A204.1 (cell line): Measurements from ENCODE around the gene ZG16.
"Not testable (repeated sequence)": the region's sequence is repeated elsewhere in the genome, so short reads cannot be mapped to it uniquely, and the experiment has no call there.

Experiments used
- FAIRE-seq: peaks from 2 replicates; lab custom pipeline; 2012; peaks lifted over from hg19 to GRCh38; lab: Jason Lieb, UNC

Gene ZG16

DNA sequence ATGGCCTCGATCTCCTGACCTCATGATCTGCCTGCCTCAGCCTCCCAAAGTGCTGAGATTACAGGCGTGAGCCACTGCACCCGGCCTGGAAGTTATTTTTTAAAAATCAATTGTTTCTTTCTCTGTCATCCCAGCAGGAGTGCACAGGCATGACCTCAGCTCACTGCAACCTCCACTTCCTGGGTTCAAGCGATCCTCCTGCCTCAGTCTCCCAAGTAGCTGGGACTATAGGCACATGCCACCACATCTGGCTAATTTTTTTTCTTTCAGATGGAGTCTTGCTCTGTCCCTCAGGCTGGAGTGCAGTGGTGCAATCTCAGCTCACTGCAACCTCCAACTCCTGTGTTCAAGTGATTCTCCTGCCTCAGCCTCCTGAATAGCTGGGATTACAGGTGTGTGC lies 9.1 kb downstream of the ZG16 start:
- FAIRE-seq: not testable (repeated sequence)

GRCh38 chr16:29789775-29790182 lies 11.7 kb downstream of the ZG16 start:
- no peak for FAIRE-seq

DNA sequence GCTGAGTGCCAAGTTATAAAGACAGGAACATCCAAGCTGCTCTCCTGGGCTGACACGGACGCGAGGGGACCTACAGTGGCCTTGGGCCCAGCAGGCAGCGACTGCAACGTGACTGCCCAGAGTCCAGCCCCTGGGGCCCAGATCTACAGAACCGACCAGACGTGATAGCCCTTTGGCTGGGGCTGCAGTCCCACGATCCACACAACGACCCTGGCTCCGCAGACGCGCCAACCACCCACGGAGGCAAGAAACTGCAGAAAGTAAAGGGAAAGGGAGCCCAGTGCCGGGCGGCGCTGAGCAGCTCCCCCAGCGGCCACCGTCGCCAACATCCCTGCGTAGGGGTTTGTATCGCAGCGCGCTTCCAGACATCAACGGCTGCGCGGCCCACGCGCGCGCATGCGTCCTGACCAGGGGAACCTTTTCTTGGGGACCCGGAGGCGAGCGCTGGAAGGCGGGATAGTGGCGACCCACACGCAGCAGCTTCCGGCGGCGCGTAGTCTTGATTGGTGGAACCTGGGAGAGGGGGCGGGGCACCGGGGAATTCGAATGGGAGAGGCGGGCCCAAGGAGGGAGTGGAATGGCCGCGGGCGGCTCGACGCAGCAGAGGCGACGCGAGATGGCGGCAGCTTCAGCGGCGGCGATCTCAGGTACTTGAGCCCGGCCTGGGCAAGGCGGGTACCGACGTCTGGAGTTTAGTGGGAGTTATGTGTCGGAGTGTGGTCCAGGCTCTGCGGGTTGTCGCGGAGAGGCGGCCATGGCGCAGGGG lies 12.3 kb downstream of the ZG16 start, which contains the start of gene KIF22:
KIF22 (plus strand) TSS at position 569 of the 766 bp plus-strand sequence; CDS start at position 578, 9 bp downstream.
- FAIRE-seq: peak; percentile 79

GRCh38 chr16:29790949-29791844 lies 13.1 kb downstream of the ZG16 start:
- no peak for FAIRE-seq

- FAIRE-seq: no peak
Measured at GRCh38 chr16:29791845-29792807, 14.1 kb downstream of the ZG16 start.

- FAIRE-seq: not testable (repeated sequence)
Measured at GRCh38 chr16:29793153-29793552, 15.1 kb downstream of the ZG16 start.

GRCh38 chr16:29794231-29794710 lies 16.2 kb downstream of the ZG16 start:
- no peak for FAIRE-seq

DNA sequence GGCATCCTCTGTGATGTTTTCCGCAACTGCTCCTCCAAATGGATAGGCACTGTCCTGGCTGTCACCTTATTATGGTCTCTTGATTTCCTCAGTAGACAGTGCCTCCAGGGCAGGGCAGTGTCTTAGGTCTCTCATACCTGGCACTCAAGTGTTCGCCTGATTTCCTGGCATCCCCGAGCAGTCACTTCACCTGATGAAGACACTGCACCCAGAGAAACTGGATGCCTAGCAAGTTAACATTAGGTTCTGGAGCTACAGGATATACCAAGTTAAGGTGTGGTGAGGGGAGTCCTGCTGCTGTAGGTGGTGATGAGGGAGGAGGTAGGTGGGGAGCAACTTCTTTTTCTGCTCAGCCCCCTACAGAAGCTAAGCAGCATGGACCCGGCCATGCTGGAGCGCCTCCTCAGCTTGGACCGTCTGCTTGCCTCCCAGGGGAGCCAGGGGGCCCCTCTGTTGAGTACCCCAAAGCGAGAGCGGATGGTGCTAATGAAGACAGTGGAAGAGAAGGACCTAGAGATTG lies 24.4 kb downstream of the ZG16 start:
- no peak for FAIRE-seq

- no peak for FAIRE-seq
Measured at GRCh38 chr16:29804020-29804419, 26.0 kb downstream of the ZG16 start.

DNA sequence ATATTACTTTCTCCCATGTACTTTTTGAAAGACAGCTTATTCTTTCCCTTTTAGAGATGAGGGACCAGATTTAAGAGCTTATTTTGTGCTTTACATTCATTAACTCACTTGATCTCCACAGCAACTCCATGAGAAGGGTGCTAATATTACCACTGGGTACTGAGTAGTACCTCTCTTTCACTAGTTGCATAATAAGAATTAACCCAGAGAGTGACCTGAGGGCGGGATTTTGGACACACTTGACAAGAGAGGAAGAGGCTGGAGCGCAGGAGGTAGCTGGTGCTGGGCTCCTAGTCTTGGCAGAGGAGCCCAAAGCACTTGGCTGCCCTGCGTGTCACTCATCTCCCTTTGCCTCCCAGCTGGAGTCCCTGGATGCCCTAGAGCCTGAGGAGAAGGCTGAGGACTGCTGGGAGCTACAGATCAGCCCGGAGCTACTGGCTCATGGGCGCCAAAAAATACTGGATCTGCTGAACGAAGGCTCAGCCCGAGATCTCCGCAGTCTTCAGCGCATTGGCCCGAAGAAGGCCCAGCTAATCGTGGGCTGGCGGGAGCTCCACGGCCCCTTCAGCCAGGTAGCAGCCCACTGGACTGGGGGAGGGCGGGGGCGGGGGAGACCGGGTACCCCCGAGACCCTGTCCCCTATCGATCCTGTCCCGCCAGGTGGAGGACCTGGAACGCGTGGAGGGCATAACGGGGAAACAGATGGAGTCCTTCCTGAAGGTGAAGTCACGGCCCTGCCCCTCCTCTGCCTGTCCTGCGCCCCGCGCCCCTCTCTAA lies 26.6 kb downstream of the ZG16 start:
- no peak for FAIRE-seq

DNA sequence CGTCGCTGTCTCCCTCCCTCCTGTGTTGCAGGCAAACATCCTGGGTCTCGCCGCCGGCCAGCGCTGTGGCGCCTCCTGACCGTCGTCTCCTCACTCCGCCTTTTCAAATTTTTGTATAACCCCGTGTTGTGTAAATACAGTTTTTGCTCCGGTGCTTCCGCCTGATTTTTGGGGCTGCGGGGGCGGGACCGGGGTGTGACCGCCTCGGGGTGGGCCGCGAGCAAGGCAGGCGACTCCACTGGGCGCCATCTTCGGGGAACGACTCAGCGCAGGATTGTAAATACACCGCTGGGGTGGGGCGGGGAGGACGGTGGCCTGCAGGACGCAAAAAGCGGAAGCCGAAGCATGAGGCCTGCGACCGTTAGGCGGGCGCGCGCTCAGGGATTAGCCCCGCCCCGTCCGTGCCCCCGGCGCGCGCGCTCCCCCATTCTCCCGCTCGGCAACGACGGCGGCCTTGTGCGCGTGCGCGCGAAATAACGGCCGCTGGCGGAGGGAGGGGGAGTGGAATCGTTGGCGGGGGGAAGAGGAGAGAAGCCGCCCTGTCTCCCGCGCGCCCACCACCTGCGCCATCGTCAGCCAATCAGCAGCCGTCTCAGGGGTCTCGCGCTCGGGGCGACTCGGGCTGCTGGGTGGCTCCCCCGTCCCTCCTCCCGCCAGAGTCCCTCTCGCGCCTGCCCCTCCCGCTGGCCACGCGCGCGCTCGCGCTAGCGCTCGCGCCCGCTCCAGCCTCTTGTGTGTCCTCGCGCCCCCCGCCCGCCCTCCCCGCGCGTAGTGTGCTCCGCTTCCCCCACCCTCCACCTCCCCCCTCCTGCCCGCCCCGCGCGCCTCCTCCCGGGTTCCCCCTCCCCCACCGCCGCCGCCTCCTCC lies 27.4 kb downstream of the ZG16 start:
- no peak for FAIRE-seq

- FAIRE-seq: no peak
Measured at GRCh38 chr16:29806099-29806579, 28.1 kb downstream of the ZG16 start, which contains the start of gene MAZ. Gene MAZ, plus strand, starts transcription at chr16:29806529. Its CDS starts 173 bp downstream, at chr16:29806702.

GRCh38 chr16:29806641-29807425 lies 28.8 kb downstream of the ZG16 start:
- no peak for FAIRE-seq

DNA sequence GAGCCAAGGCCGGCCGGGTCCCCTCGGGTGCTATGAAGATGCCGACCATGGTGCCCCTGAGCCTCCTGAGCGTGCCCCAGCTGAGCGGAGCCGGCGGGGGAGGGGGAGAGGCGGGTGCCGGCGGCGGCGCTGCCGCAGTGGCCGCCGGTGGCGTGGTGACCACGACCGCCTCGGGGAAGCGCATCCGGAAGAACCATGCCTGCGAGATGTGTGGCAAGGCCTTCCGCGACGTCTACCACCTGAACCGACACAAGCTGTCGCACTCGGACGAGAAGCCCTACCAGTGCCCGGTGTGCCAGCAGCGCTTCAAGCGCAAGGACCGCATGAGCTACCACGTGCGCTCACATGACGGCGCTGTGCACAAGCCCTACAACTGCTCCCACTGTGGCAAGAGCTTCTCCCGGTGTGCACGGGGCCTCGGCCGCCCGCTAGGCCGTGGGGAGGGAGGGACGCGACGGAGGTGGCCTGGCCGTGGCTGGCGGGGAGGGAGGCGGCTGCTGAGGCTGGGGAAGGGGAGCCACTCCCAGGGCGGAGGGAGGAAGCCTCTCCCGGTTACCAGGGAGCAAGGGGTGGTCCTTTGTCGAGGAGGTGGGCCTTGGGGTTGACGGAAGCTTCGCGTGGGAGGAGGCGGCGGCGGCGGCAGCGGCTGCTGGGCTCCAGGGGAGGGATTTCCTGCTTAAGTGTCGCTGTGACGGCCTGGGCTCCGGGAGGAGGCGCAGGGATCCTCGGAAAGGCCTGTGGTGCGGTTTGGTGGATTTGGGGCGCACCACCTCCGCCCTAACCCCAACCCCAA lies 29.6 kb downstream of the ZG16 start:
- no peak for FAIRE-seq

DNA sequence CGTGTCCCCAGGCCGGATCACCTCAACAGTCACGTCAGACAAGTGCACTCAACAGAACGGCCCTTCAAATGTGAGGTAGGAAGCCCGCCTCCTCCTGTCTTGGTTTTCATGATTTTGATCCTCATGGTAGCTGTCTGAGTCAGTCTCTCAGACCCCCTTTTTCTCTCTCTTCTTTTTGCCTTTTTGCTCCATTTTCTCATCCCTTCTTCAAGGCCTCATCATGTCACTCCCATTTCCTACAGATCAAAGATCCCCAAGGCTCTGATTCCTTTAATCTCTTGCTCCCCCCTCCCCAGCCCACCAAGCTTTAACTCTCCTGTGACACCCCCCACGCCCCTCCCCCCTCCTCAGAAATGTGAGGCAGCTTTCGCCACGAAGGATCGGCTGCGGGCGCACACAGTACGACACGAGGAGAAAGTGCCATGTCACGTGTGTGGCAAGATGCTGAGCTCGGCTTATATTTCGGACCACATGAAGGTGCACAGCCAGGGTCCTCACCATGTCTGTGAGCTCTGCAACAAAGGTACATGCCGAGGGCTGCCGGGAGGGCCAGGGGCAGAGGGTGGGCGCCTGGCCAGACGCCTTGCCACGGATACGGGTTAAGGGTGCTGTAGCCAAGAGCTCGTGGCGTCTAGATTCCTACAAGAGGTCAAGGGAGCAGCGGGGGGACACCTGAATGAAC lies 30.3 kb downstream of the ZG16 start:
- no peak for FAIRE-seq

DNA sequence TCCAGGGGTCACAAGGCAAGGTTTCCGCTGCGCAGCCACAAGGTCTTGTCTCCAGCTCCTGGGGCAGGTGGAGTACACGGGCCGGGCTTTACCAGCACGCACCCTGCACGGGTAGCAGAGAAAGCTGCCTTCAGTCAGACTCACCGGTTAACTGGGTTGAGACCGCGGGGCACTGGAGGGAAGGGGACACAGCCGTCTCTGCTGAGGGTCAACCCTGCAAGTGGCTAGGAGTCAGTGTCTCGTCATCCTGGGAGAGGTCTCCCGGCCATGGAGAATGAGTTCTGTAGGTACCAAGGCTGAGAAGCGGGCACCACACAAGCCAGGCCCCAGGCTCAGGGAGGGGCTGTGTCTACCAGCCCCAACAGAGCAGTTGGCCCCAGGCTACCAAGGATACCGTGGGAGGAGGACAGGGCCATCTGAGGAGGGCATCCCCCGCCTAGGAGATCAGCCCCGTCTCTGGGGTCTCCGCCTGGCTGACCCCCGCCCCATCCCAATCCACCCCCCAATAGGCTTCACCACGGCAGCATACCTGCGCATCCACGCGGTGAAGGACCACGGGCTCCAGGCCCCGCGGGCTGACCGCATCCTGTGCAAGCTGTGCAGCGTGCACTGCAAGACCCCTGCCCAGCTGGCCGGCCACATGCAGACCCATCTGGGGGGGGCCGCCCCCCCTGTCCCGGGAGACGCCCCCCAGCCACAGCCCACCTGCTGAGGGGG lies 31.1 kb downstream of the ZG16 start:
- no peak for FAIRE-seq
